Hepatocyte (in vitro differentiated cells): ENCODE results near the gene CSNK1G1. TPM values are rescaled to one million over a fixed set of nuclear protein-coding genes. Genes with fewer than 3 reads are reported as not detected.

Source experiments
- DNase-seq: peaks from one replicate; pipeline ENCODE4 v3.0.0-alpha.2; 2016; ENCODE audit warnings: low spot score
- H2AFZ ChIP-seq: fragments of 200-600 bp; sonication (generic); 2 replicates; pipeline ENCODE4 v1.6.0; 2016; ENCODE audit warnings: antibody characterized with exemption, mild to moderate bottlenecking
- H3K27ac ChIP-seq: fragments of 200-600 bp; sonication (generic); 2 replicates; pipeline ENCODE4 v1.5.1; 2016; ENCODE audit warnings: mild to moderate bottlenecking
- H3K27me3 ChIP-seq: fragments of 200-600 bp; sonication (generic); 2 replicates; pipeline ENCODE4 v1.6.1; 2016
- H3K36me3 ChIP-seq: fragments of 200-600 bp; sonication (generic); replicated peaks from 2 replicates; pipeline ENCODE4 v1.5.1; 2016; ENCODE audit warnings: low read depth; ENCODE audit not compliant: insufficient read depth
- H3K4me1 ChIP-seq: fragments of 200-600 bp; sonication (generic); 2 replicates; pipeline ENCODE4 v1.5.1; 2016; ENCODE audit warnings: mild to moderate bottlenecking, moderate library complexity; ENCODE audit not compliant: insufficient read depth
- H3K4me2 ChIP-seq: fragments of 200-600 bp; sonication (generic); 2 replicates; pipeline ENCODE4 v1.6.0; 2016
- H3K4me3 ChIP-seq: fragments of 200-600 bp; sonication (generic); 2 replicates; pipeline ENCODE4 v1.5.1; 2016; ENCODE audit warnings: mild to moderate bottlenecking
- H3K79me2 ChIP-seq: fragments of 200-600 bp; sonication (generic); 2 replicates; pipeline ENCODE4 v1.6.0; 2017; ENCODE audit warnings: mild to moderate bottlenecking
- H3K9me2 ChIP-seq: fragments of 200-600 bp; sonication (generic); replicated peaks from 2 replicates; pipeline ENCODE4 v1.6.0; 2017; ENCODE audit warnings: mild to moderate bottlenecking; ENCODE audit not compliant: insufficient read depth
- H3K9me3 ChIP-seq: fragments of 200-600 bp; sonication (generic); 2 replicates; pipeline ENCODE4 v1.5.1; 2016; ENCODE audit warnings: low read depth, mild to moderate bottlenecking
- H4K20me1 ChIP-seq: fragments of 200-600 bp; sonication (generic); 2 replicates; pipeline ENCODE4 v1.6.0; 2016; ENCODE audit warnings: mild to moderate bottlenecking; ENCODE audit not compliant: insufficient read depth, poor library complexity, severe bottlenecking
- EZH2 ChIP-seq: fragments of 200-600 bp; sonication (generic); IDR thresholded peaks from 2 replicates; pipeline ENCODE4 v1.6.1; 2016; ENCODE audit warnings: antibody characterized with exemption, mild to moderate bottlenecking, borderline replicate concordance
- EZH2phosphoT487 ChIP-seq: fragments of 200-600 bp; sonication (generic); IDR thresholded peaks from one replicate; pipeline ENCODE4 v1.6.1; 2018; ENCODE audit warnings: antibody characterized with exemption, mild to moderate bottlenecking, low read depth, moderate library complexity; ENCODE audit not compliant: unreplicated experiment, severe bottlenecking
- WGBS: methylation state at CpG from one replicate; pipeline ENCODE4 v1.1.6; 2016; ENCODE audit warnings: low lambda C conversion rate; ENCODE audit errors: missing lambda C conversion rate; 5-methylcytosine and 5-hydroxymethylcytosine counted together
- polyA plus RNA-seq: library from polyadenylated mRNA; unstranded; fragments of >200 nt; fragmentation: Nextera tagmentation; extraction: Ambion mirVana; gene quantifications from 2 replicates; pipeline ENCODE4 v1.2.1, GENCODE V29; 2016
- total RNA-seq: library from RNA; depleted of rRNA; stranded (reverse); fragments of >200 nt; gene quantifications from 2 replicates; pipeline ENCODE4 v1.2.3, GENCODE V29; 2014
- TF ChIP-seq, protein P1 (sequence below): fragments of 200-600 bp; sonication (generic); IDR thresholded peaks from 2 replicates; pipeline ENCODE4 v1.5.1; 2016; ENCODE audit warnings: antibody characterized with exemption, mild to moderate bottlenecking; ENCODE audit not compliant: poor library complexity

Gene CSNK1G1
- total and polyA plus RNA-seq, 2 experiments from 2014 or later, result 7.7 to 18.1 TPM

DNA sequence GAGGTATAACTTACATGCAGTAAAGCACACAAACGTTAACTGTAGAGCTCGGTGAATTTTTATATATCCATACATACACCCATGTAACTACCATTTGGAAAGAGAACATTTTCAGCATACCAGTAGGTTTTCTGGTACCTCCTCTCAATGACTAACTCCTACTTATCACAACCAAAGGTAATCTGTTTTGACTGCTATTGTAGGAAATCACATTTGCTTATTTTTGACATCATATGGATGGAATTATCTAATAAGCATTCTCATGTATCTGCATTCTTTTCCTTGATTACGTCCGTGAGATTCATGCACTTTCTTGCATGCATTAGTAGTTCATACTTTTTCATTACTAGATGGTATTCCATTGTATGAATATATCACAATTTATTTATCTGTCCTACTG is 76.8 kb downstream of the CSNK1G1 start:
- TF ChIP-seq, protein P1, sequence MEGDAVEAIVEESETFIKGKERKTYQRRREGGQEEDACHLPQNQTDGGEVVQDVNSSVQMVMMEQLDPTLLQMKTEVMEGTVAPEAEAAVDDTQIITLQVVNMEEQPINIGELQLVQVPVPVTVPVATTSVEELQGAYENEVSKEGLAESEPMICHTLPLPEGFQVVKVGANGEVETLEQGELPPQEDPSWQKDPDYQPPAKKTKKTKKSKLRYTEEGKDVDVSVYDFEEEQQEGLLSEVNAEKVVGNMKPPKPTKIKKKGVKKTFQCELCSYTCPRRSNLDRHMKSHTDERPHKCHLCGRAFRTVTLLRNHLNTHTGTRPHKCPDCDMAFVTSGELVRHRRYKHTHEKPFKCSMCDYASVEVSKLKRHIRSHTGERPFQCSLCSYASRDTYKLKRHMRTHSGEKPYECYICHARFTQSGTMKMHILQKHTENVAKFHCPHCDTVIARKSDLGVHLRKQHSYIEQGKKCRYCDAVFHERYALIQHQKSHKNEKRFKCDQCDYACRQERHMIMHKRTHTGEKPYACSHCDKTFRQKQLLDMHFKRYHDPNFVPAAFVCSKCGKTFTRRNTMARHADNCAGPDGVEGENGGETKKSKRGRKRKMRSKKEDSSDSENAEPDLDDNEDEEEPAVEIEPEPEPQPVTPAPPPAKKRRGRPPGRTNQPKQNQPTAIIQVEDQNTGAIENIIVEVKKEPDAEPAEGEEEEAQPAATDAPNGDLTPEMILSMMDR, result no peak
- no peak for TF ChIP-seq EZH2phosphoT487
- no peak for TF ChIP-seq EZH2

GRCh38 chr15:64275934-64276333 is 80.0 kb downstream of the CSNK1G1 start:
- H3K27me3 ChIP-seq, result no peaks in the 10 kb centered on the region
- H3K27ac ChIP-seq, result no peak overlapping the region
- H3K4me3 ChIP-seq, result no peak overlapping the region
- WGBS, result 82% methylated on average over 1 of the region's 1 CpG
- DNase-seq, result no peak
- no peaks in the 10 kb centered on the region for H3K9me3 ChIP-seq
- H3K9me2 ChIP-seq, result no peaks in the 10 kb centered on the region
- no peaks in the 10 kb centered on the region for H3K36me3 ChIP-seq
- H4K20me1 ChIP-seq, result no peaks in the 10 kb centered on the region
- no peak overlapping the region for H3K4me2 ChIP-seq
- H3K4me1 ChIP-seq, result no peaks in the 10 kb centered on the region
- TF ChIP-seq EZH2phosphoT487 (no peak), EZH2 (no peak)
- TF ChIP-seq, protein P1, result no peak
- peaks cover 6% of the 10 kb centered on the region for H3K79me2 ChIP-seq
- H2AFZ ChIP-seq, result no peak overlapping the region

More for the DNA sequence above, 76.8 kb downstream of the CSNK1G1 start:
- DNase-seq, result no peak
- Histone ChIP-seq H3K9me3 (no peaks in the 10 kb centered on the region), H3K9me2 (no peaks in the 10 kb centered on the region), H3K36me3 (no peaks in the 10 kb centered on the region), H3K27me3 (no peaks in the 10 kb centered on the region), H3K4me3 (no peak overlapping the region), H3K27ac (no peak overlapping the region), H3K4me1 (no peaks in the 10 kb centered on the region), H2AFZ (no peak overlapping the region), H4K20me1 (no peaks in the 10 kb centered on the region), H3K79me2 (peaks cover 23% of the 10 kb centered on the region), H3K4me2 (no peak overlapping the region)
- WGBS, result 84% methylated on average over 4 of the region's 4 CpGs

DNA sequence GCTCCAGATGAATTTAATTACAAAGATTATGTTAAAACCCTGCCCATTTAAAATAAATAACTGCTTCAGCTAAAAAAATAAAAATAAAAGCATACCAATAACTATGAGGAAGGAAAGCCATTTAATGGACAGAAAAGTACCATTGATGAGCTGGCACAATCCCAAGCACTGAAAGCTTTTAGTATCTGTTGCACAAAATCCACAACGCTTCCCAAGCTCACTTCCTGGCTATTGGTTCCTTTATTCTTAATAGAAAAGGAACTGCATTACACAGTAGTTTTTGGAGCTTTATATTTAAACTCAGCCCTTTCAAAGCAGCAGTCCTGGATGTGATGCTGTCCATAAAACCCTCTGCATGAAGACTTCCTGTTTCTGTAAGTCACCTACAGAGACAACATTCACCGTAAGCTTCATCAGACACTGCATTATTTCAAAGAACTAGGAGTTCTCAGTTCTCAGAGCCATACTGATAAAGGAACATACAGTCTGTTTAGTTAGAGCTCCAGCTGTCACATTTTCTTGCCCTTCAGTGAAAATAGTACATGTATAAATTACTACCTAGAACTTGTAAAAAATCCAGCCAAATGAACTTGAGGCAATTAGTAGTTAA is 81.5 kb downstream of the CSNK1G1 start:
- H3K4me2 ChIP-seq, result no peak overlapping the region
- no peak overlapping the region for H3K4me3 ChIP-seq
- no peak for DNase-seq
- H3K4me1 ChIP-seq, result no peaks in the 10 kb centered on the region
- H3K79me2 ChIP-seq, result peaks cover 4% of the 10 kb centered on the region
- no peak overlapping the region for H2AFZ ChIP-seq
- TF ChIP-seq EZH2 (no peak), EZH2phosphoT487 (no peak)
- TF ChIP-seq, protein P1, result no peak
- H3K9me3 ChIP-seq, result no peaks in the 10 kb centered on the region
- H3K9me2 ChIP-seq, result no peaks in the 10 kb centered on the region
- no peaks in the 10 kb centered on the region for H3K27me3 ChIP-seq
- no peaks in the 10 kb centered on the region for H3K36me3 ChIP-seq
- 45% methylated on average over 2 of the region's 2 CpGs for whole genome bisulfite sequencing
- H3K27ac ChIP-seq, result peak overlapping the region; percentile 8
- no peaks in the 10 kb centered on the region for H4K20me1 ChIP-seq
